Measurements from ENCODE around the gene ZNF846. TPM values are rescaled to one million over a fixed set of nuclear protein-coding genes. Genes with fewer than 3 reads are reported as not detected.

The ZNF846 gene
- total and polyA plus RNA-seq, 2 of the 4 experiments (the other 2 are of a cell fraction) = 5.7 to 6.5 TPM

GRCh38 chr19:9786342-9786741 is 17.8 kb upstream of the ZNF846 start:
- intact Hi-C loops (cut with micrococcal nuclease) = loop anchor here (1.0 kb wide), 1 partner anchor 165 kb away; the partner anchor contains the start of gene ZNF561
- TF ChIP-seq FOS (IDR thresholded peaks at IDR 0.05; ENCODE audit: low read depth, low read length) (no peak), CEBPB (IDR thresholded peaks at IDR 0.05; ENCODE audit: low read depth, low read length) (no peak), RFX5 (IDR thresholded peaks at IDR 0.05; ENCODE audit: low read depth, low read length) (no peak), SMC3 (IDR thresholded peaks at IDR 0.05; ENCODE audit: low read depth, low read length) (no peak), CTCF (conservative IDR thresholded peaks at IDR 0.05; ENCODE audit: low read depth, low read length) (no peak), CHD1 (IDR thresholded peaks at IDR 0.05; ENCODE audit: low read depth, low read length) (no peak), NFE2L2 (IDR thresholded peaks at IDR 0.05; ENCODE audit: low read depth, low read length) (no peak), MAZ (IDR thresholded peaks at IDR 0.05; ENCODE audit: borderline replicate concordance, low read depth, low read length) (no peak), BHLHE40 (IDR thresholded peaks at IDR 0.05; ENCODE audit: low read depth, low read length) (no peak), MXI1 (IDR thresholded peaks at IDR 0.05; ENCODE audit: borderline replicate concordance, low read depth, low read length) (no peak), MAFK (IDR thresholded peaks at IDR 0.05; ENCODE audit: low read depth, low read length) (no peak)
- TF ChIP-seq, protein P1, sequence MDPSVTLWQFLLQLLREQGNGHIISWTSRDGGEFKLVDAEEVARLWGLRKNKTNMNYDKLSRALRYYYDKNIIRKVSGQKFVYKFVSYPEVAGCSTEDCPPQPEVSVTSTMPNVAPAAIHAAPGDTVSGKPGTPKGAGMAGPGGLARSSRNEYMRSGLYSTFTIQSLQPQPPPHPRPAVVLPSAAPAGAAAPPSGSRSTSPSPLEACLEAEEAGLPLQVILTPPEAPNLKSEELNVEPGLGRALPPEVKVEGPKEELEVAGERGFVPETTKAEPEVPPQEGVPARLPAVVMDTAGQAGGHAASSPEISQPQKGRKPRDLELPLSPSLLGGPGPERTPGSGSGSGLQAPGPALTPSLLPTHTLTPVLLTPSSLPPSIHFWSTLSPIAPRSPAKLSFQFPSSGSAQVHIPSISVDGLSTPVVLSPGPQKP (IDR thresholded peaks at IDR 0.05; ENCODE audit: borderline replicate concordance, low read depth, low read length) = no peak
- TF ChIP-seq, protein P2, sequence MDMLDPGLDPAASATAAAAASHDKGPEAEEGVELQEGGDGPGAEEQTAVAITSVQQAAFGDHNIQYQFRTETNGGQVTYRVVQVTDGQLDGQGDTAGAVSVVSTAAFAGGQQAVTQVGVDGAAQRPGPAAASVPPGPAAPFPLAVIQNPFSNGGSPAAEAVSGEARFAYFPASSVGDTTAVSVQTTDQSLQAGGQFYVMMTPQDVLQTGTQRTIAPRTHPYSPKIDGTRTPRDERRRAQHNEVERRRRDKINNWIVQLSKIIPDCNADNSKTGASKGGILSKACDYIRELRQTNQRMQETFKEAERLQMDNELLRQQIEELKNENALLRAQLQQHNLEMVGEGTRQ (IDR thresholded peaks at IDR 0.05; ENCODE audit: low read depth, low read length) = no peak
- H3K9ac ChIP-seq (ENCODE audit: low read depth, low read length) = peak overlapping the region; percentile 27; the same call in 1 of the 2 replicates
- no peak overlapping the region; the same call in 1 of the 2 replicates for H3K14ac ChIP-seq (replicated peaks; ENCODE audit: low read depth, low read length)
- peak overlapping the region; percentile 14 for H2BK5ac ChIP-seq (ENCODE audit: low read depth, low read length, poor library complexity, severe bottlenecking)
- peaks cover 12 to 25% of the 10 kb centered on the region in 2 experiments for H3K79me1 ChIP-seq (ENCODE audit: low read depth in 1 of 2, low read length in 2 of 2)
- H3K23ac ChIP-seq (ENCODE audit: low read depth, low read length) = no peak overlapping the region
- H4K20me1 ChIP-seq (ENCODE audit: insufficient read depth, low read length) = no peaks in the 10 kb centered on the region
- no peak overlapping the region for H2BK15ac ChIP-seq (ENCODE audit: low read depth, low read length)
- ChIA-PET CTCF (no interaction called here), POLR2A (ENCODE audit: unreplicated experiment) (no interaction called here)
- WGBS, 2 experiments (ENCODE audit: extremely low coverage in 2 of 2, insufficient read length in 1 of 2) = 100% methylated on average over 1 of the region's 9 CpGs; no CpG with 5 or more reads in 1 of the 2 experiments
- H3K9me1 ChIP-seq (ENCODE audit: insufficient read depth, low read length) = no peaks in the 10 kb centered on the region
- peak overlapping the region; percentile 82 to 91; a peak in 3 of 4 replicates for H4K8ac ChIP-seq (ENCODE audit: low read depth in 2 of 2, low read length in 2 of 2)
- no peaks in the 10 kb centered on the region for H3K27me3 ChIP-seq (ENCODE audit: control insufficient read depth, insufficient read depth, low read length)
- DNase-seq (no peak), ATAC-seq (ENCODE audit: low read depth) (no peak)
- H2AFZ ChIP-seq (replicated peaks; ENCODE audit: low read length, poor library complexity) = peak overlapping the region; percentile 99
- H3K18ac ChIP-seq (ENCODE audit: low read depth, low read length) = no peak overlapping the region
- H2AK5ac ChIP-seq (ENCODE audit: low read depth, low read length) = peak overlapping the region; percentile 12
- no peak overlapping the region for H3K56ac ChIP-seq (ENCODE audit: extremely low read depth, insufficient read depth, low read length)
- dilution Hi-C loops (cut with HindIII; ENCODE audit: low sequenced_read_pairs, unreplicated experiment) = no loop called here
- peak overlapping the region; percentile 92 for H3K4me3 ChIP-seq (ENCODE audit: insufficient read depth, low read depth, low read length)
- H3K36me3 ChIP-seq (ENCODE audit: control insufficient read depth, insufficient read depth, low read length) = no peaks in the 10 kb centered on the region
- peak overlapping the region; percentile 76 for H3K4me2 ChIP-seq (ENCODE audit: low read depth, low read length)
- BruUV-seq (replicated peaks) = no TSS peak
- H4K91ac ChIP-seq (ENCODE audit: insufficient read depth, low read depth, low read length) = no peak overlapping the region; the same call in 1 of the 2 replicates
- H2BK20ac ChIP-seq (ENCODE audit: low read depth, low read length) = no peak overlapping the region
- in situ Hi-C loops (cut with MboI; ENCODE audit: low sequenced_read_pairs) = no loop called here
- peaks cover 8% of the 10 kb centered on the region for H3K4me1 ChIP-seq (ENCODE audit: control insufficient read depth, insufficient read depth, low read length)
- no peaks in the 10 kb centered on the region for H3K9me3 ChIP-seq (ENCODE audit: control insufficient read depth, insufficient read depth, low read length)
- H2BK120ac ChIP-seq (ENCODE audit: low read depth, low read length) = no peak overlapping the region
- peak overlapping the region; percentile 21 for H3K4ac ChIP-seq (ENCODE audit: low read depth, low read length)
- peak overlapping the region; percentile 26 for H2AK9ac ChIP-seq (replicated peaks; ENCODE audit: low read depth, low read length, poor library complexity)
- H3K27ac ChIP-seq (ENCODE audit: insufficient read depth, low read length) = peak overlapping the region; percentile 95
- no peak overlapping the region for H4K5ac ChIP-seq (ENCODE audit: low read depth, low read length)
